GM18505 (cell line): ENCODE data around the gene CELF4.

Source experiments
- ATAC-seq: cut with Tn5 transposase; IDR thresholded peaks from one replicate; pipeline ENCODE4 v1.9.1; 2021; ENCODE audit not compliant: unreplicated experiment
- POLR2A ChIP-seq: IDR thresholded peaks from 4 replicates; pipeline ENCODE4 v1.6.1; 2011; ENCODE audit warnings: borderline replicate concordance; ENCODE audit not compliant: insufficient read depth, insufficient read length; ENCODE audit errors: extremely low read depth

CELF4 gene

GRCh38 chr18:37293359-37293758 is 272.2 kb downstream of the CELF4 start:
- ATAC-seq, result no peak
- no peak for TF ChIP-seq POLR2A

- TF ChIP-seq POLR2A, result no peak
- no peak for ATAC-seq
Observed at GRCh38 chr18:37289423-37289822, 276.2 kb downstream of the CELF4 start.

- TF ChIP-seq POLR2A, result no peak
- no peak for ATAC-seq
Observed at GRCh38 chr18:37287601-37288000, 278.0 kb downstream of the CELF4 start.

- ATAC-seq, result no peak
Observed at GRCh38 chr18:37286801-37287200, 278.8 kb downstream of the CELF4 start.

GRCh38 chr18:37285825-37286224 is 279.8 kb downstream of the CELF4 start:
- ATAC-seq, result no peak
- no peak for TF ChIP-seq POLR2A

More at GRCh38 chr18:37286801-37287200, 278.8 kb downstream of the CELF4 start:
- TF ChIP-seq POLR2A, result no peak

- ATAC-seq, result no peak
- no peak for TF ChIP-seq POLR2A
Observed at GRCh38 chr18:37284260-37284659, 281.3 kb downstream of the CELF4 start.

- TF ChIP-seq POLR2A, result no peak
- no peak for ATAC-seq
Observed at GRCh38 chr18:37282386-37283037, 283.1 kb downstream of the CELF4 start.

GRCh38 chr18:37280701-37281393 is 284.8 kb downstream of the CELF4 start:
- ATAC-seq, result no peak
- TF ChIP-seq POLR2A, result no peak

- no peak for TF ChIP-seq POLR2A
- ATAC-seq, result no peak
Observed at GRCh38 chr18:37277804-37278203, 287.8 kb downstream of the CELF4 start.

- TF ChIP-seq POLR2A, result no peak
Observed at GRCh38 chr18:37276111-37276890, 289.3 kb downstream of the CELF4 start.

GRCh38 chr18:37275237-37275741 is 290.3 kb downstream of the CELF4 start:
- no peak for ATAC-seq
- TF ChIP-seq POLR2A, result no peak

More at GRCh38 chr18:37276111-37276890, 289.3 kb downstream of the CELF4 start:
- ATAC-seq, result no peak

- TF ChIP-seq POLR2A, result no peak
- no peak for ATAC-seq
Observed at GRCh38 chr18:37274309-37275236, 291.0 kb downstream of the CELF4 start.
